WTC11 (cell line): ENCODE measurements around the gene CXorf38. TPM values are rescaled to one million over a fixed set of nuclear protein-coding genes. Genes with fewer than 3 reads are reported as not detected.

Experiments
- ATAC-seq: fragments of 200-7000 bp; cut with Tn5 transposase; 2 replicates; pipeline ENCODE4 v1.10.0; 2021; ENCODE audit warnings: mild to moderate bottlenecking, moderate library complexity
- CTCF ChIA-PET: fragments of 300-600 bp; sonication (Branson Sonifier 250); formaldehyde crosslinking; loops from one replicate; lab custom pipeline; 2021; ENCODE audit warnings: antibody characterized with exemption; lab: Charles Lee
- POLR2A ChIA-PET: fragments of 350-600 bp; sonication (Branson Sonifier 250); formaldehyde crosslinking; loops from one replicate; lab custom pipeline; 2021; ENCODE audit warnings: antibody characterized with exemption; lab: Charles Lee
- DNase-seq: peaks from one replicate; pipeline ENCODE4 v3.0.0; 2021; ENCODE audit warnings: low spot score
- H3K27ac Mint-ChIP-seq: 2 replicates; pipeline ENCODE4 v1.8.0; 2021; ENCODE audit warnings: mixed read lengths
- H3K27me3 Mint-ChIP-seq: 2 replicates; pipeline ENCODE4 v1.8.0; 2021; ENCODE audit warnings: low read depth, mild to moderate bottlenecking, moderate library complexity, mixed read lengths
- H3K36me3 Mint-ChIP-seq: 2 replicates; pipeline ENCODE4 v1.8.0; 2021; ENCODE audit warnings: mixed read lengths
- H3K4me1 Mint-ChIP-seq: 2 replicates; pipeline ENCODE4 v1.8.0; 2022; ENCODE audit warnings: mixed read lengths
- H3K4me3 Mint-ChIP-seq: 2 replicates; pipeline ENCODE4 v1.8.0; 2021; ENCODE audit warnings: mild to moderate bottlenecking, moderate library complexity, mixed read lengths
- H3K9me3 Mint-ChIP-seq: 2 replicates; pipeline ENCODE4 v1.8.0; 2021; ENCODE audit warnings: mixed read lengths
- AR ChIP-seq: fragments of 250-450 bp; sonication (Bioruptor Pico); IDR thresholded peaks from 2 replicates; pipeline ENCODE4 v1.9.0; 2021; ENCODE audit warnings: mild to moderate bottlenecking
- ATF1 ChIP-seq: sonication (generic); formaldehyde crosslinking; IDR thresholded peaks from 2 replicates; pipeline ENCODE4 v1.8.1; 2023; ENCODE audit warnings: mild to moderate bottlenecking, moderate library complexity, missing genetic modification reagents
- E2F5 ChIP-seq: sonication (generic); formaldehyde crosslinking; IDR thresholded peaks from 2 replicates; pipeline ENCODE4 v1.8.1; 2022; ENCODE audit warnings: mild to moderate bottlenecking, moderate library complexity, missing genetic modification reagents
- GABPB1 ChIP-seq: sonication (generic); formaldehyde crosslinking; IDR thresholded peaks from 2 replicates; pipeline ENCODE4 v1.8.1; 2023; ENCODE audit warnings: mild to moderate bottlenecking, missing genetic modification reagents
- HMGA2 ChIP-seq: fragments of 250-450 bp; sonication (Bioruptor Pico); IDR thresholded peaks from 2 replicates; pipeline ENCODE4 v1.4.0; 2021; ENCODE audit warnings: mild to moderate bottlenecking, moderate library complexity
- JAZF1 ChIP-seq: fragments of 250-450 bp; sonication (Bioruptor Pico); IDR thresholded peaks from 2 replicates; pipeline ENCODE4 v1.9.0; 2021; ENCODE audit warnings: moderate library complexity, mild to moderate bottlenecking, inconsistent platforms
- JUN ChIP-seq: sonication (generic); formaldehyde crosslinking; IDR thresholded peaks from 2 replicates; pipeline ENCODE4 v1.8.0; 2023; ENCODE audit warnings: mild to moderate bottlenecking, missing genetic modification reagents
- MYBL2 ChIP-seq: sonication (generic); formaldehyde crosslinking; IDR thresholded peaks from 2 replicates; pipeline ENCODE4 v1.8.1; 2023; ENCODE audit warnings: mild to moderate bottlenecking, moderate library complexity, missing genetic modification reagents
- SMAD4 ChIP-seq: sonication (generic); formaldehyde crosslinking; IDR thresholded peaks from 2 replicates; pipeline ENCODE4 v1.8.0; 2022; ENCODE audit warnings: mild to moderate bottlenecking, missing genetic modification reagents
- TEAD4 ChIP-seq: sonication (generic); formaldehyde crosslinking; IDR thresholded peaks from 2 replicates; pipeline ENCODE4 v1.8.0; 2022; ENCODE audit warnings: mild to moderate bottlenecking, missing genetic modification reagents
- TP53 ChIP-seq: sonication (generic); formaldehyde crosslinking; IDR thresholded peaks from 2 replicates; pipeline ENCODE4 v1.8.1; 2023; ENCODE audit warnings: mild to moderate bottlenecking, missing genetic modification reagents
- USF2 ChIP-seq: sonication (generic); formaldehyde crosslinking; IDR thresholded peaks from 2 replicates; pipeline ENCODE4 v1.8.1; 2023; ENCODE audit warnings: mild to moderate bottlenecking, missing genetic modification reagents, moderate library complexity
- ZNF121 ChIP-seq: sonication (generic); formaldehyde crosslinking; IDR thresholded peaks from 2 replicates; pipeline ENCODE4 v1.8.0; 2023; ENCODE audit warnings: missing genetic modification reagents
- ZNF219 ChIP-seq: sonication (generic); formaldehyde crosslinking; IDR thresholded peaks from 2 replicates; pipeline ENCODE4 v1.8.0; 2023; ENCODE audit warnings: missing genetic modification reagents, mild to moderate bottlenecking, borderline replicate concordance
- ZNF416 ChIP-seq: fragments of 250-450 bp; sonication (Bioruptor Pico); IDR thresholded peaks from 2 replicates; pipeline ENCODE4 v1.9.0; 2021; ENCODE audit warnings: mild to moderate bottlenecking, inconsistent platforms
- total RNA-seq: library from RNA; stranded (reverse); gene quantifications from 3 replicates; pipeline ENCODE4 v1.2.3, GENCODE V29; 2021
- TF ChIP-seq, protein P1 (sequence below): sonication (generic); formaldehyde crosslinking; IDR thresholded peaks from 2 replicates; pipeline ENCODE4 v1.8.1; 2022; ENCODE audit warnings: low read depth, missing genetic modification reagents, borderline replicate concordance
- TF ChIP-seq, protein P2 (sequence below): sonication (generic); formaldehyde crosslinking; IDR thresholded peaks from 2 replicates; pipeline ENCODE4 v1.8.0; 2022; ENCODE audit warnings: missing genetic modification reagents
- TF ChIP-seq, protein P3 (sequence below): sonication (generic); formaldehyde crosslinking; IDR thresholded peaks from 2 replicates; pipeline ENCODE4 v1.8.0; 2023; ENCODE audit warnings: missing genetic modification reagents

The CXorf38 gene
- total RNA-seq, 1 experiment from 2014 or later = 10.0 TPM

DNA sequence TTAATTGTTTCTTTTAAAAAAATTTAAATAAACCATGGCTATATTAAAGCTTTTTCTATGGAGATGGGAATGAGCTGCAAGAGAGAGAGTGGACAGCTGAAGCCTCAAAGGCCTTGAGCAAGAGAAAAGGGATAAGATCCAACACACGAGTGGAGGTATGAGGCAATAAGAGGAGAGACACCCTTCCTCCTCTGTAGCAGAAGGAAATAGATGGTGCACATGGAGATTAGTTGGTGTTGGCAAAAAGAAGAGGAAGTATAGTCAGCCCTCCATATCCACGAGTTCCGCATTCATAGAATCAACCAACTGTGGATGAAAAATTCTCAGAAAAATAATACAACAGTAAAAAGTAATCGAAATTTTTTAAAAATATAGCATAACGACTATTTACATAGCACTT lies 3.2 kb downstream of the CXorf38 start:
- Mint-ChIP-seq H3K27me3 (no peaks in the 10 kb centered on the region), H3K4me1 (peaks cover 19% of the 10 kb centered on the region), H3K4me3 (no peak overlapping the region), H3K9me3 (no peaks in the 10 kb centered on the region), H3K27ac (no peak overlapping the region), H3K36me3 (peaks cover 6% of the 10 kb centered on the region)
- POLR2A ChIA-PET = no interaction called here
- CTCF ChIA-PET = no interaction called here
- DNase-seq (no peak), ATAC-seq (no peak)
- TF ChIP-seq, protein P1, sequence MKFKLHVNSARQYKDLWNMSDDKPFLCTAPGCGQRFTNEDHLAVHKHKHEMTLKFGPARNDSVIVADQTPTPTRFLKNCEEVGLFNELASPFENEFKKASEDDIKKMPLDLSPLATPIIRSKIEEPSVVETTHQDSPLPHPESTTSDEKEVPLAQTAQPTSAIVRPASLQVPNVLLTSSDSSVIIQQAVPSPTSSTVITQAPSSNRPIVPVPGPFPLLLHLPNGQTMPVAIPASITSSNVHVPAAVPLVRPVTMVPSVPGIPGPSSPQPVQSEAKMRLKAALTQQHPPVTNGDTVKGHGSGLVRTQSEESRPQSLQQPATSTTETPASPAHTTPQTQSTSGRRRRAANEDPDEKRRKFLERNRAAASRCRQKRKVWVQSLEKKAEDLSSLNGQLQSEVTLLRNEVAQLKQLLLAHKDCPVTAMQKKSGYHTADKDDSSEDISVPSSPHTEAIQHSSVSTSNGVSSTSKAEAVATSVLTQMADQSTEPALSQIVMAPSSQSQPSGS (CRISPR knock-in tag) = no peak
- TF ChIP-seq, protein P2, sequence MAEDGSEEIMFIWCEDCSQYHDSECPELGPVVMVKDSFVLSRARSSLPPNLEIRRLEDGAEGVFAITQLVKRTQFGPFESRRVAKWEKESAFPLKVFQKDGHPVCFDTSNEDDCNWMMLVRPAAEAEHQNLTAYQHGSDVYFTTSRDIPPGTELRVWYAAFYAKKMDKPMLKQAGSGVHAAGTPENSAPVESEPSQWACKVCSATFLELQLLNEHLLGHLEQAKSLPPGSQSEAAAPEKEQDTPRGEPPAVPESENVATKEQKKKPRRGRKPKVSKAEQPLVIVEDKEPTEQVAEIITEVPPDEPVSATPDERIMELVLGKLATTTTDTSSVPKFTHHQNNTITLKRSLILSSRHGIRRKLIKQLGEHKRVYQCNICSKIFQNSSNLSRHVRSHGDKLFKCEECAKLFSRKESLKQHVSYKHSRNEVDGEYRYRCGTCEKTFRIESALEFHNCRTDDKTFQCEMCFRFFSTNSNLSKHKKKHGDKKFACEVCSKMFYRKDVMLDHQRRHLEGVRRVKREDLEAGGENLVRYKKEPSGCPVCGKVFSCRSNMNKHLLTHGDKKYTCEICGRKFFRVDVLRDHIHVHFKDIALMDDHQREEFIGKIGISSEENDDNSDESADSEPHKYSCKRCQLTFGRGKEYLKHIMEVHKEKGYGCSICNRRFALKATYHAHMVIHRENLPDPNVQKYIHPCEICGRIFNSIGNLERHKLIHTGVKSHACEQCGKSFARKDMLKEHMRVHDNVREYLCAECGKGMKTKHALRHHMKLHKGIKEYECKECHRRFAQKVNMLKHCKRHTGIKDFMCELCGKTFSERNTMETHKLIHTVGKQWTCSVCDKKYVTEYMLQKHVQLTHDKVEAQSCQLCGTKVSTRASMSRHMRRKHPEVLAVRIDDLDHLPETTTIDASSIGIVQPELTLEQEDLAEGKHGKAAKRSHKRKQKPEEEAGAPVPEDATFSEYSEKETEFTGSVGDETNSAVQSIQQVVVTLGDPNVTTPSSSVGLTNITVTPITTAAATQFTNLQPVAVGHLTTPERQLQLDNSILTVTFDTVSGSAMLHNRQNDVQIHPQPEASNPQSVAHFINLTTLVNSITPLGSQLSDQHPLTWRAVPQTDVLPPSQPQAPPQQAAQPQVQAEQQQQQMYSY (CRISPR knock-in tag) = no peak
- TF ChIP-seq ATF1 (no peak), ZNF219 (CRISPR knock-in tag) (no peak), JAZF1 (no peak), E2F5 (CRISPR knock-in tag) (no peak), GABPB1 (CRISPR knock-in tag) (no peak), HMGA2 (CRISPR knock-in tag) (no peak), ZNF121 (CRISPR knock-in tag) (no peak), SMAD4 (CRISPR knock-in tag) (no peak), AR (no peak), TP53 (no peak), MYBL2 (no peak), JUN (CRISPR knock-in tag) (no peak), TEAD4 (CRISPR knock-in tag) (no peak), ZNF416 (CRISPR knock-in tag) (no peak), USF2 (CRISPR knock-in tag) (no peak)
- TF ChIP-seq, protein P3, sequence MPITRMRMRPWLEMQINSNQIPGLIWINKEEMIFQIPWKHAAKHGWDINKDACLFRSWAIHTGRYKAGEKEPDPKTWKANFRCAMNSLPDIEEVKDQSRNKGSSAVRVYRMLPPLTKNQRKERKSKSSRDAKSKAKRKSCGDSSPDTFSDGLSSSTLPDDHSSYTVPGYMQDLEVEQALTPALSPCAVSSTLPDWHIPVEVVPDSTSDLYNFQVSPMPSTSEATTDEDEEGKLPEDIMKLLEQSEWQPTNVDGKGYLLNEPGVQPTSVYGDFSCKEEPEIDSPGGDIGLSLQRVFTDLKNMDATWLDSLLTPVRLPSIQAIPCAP (CRISPR knock-in tag) = no peak
